IMR-90 (cell line): ENCODE results near the gene SYCE3. TPM values are rescaled to one million over a fixed set of nuclear protein-coding genes. Genes with fewer than 3 reads are reported as not detected.

Experiments
- ATAC-seq: fragments of 200-7000 bp; cut with Tn5 transposase; 2 replicates; pipeline ENCODE4 v1.9.1; 2020; ENCODE audit warnings: low read depth, mild to moderate bottlenecking, moderate library complexity
- BruUV-seq: library from RNA; stranded (reverse); fragments of 400-500 nt; replicated peaks from 2 replicates; lab custom pipeline; 2021; lab: Mats Ljungman, UMichigan
- CTCF ChIA-PET: fragments of 300-600 bp; formaldehyde crosslinking; extraction: SDS; loops from one replicate; lab custom pipeline; 2021; ENCODE audit warnings: antibody characterized with exemption; lab: Yijun Ruan, JAX
- POLR2A ChIA-PET: fragments of 300-600 bp; sonication (Branson Sonifier 250); formaldehyde crosslinking; loops from one replicate; lab custom pipeline; 2022; ENCODE audit warnings: antibody characterized with exemption; ENCODE audit not compliant: unreplicated experiment; lab: Charles Lee
- DNase-seq: peaks from one replicate; pipeline ENCODE4 v3.0.0; 2013
- H2AFZ ChIP-seq: replicated peaks from 2 replicates; pipeline ENCODE3; 2013; ENCODE audit warnings: low read length, mild to moderate bottlenecking; ENCODE audit not compliant: poor library complexity
- H2AK5ac ChIP-seq: 2 replicates; pipeline ENCODE4 v1.6.1; 2013; ENCODE audit warnings: low read depth, low read length, inconsistent platforms
- H2AK9ac ChIP-seq: replicated peaks from 2 replicates; pipeline ENCODE3; 2013; ENCODE audit warnings: mild to moderate bottlenecking, low read depth, low read length, moderate library complexity; ENCODE audit not compliant: poor library complexity
- H2BK120ac ChIP-seq: 2 replicates; pipeline ENCODE4 v1.6.1; 2013; ENCODE audit warnings: low read depth, low read length, inconsistent platforms
- H2BK15ac ChIP-seq: 3 replicates; pipeline ENCODE4 v1.6.1; 2013; ENCODE audit warnings: low read depth, low read length, inconsistent platforms
- H2BK20ac ChIP-seq: 2 replicates; pipeline ENCODE4 v1.6.1; 2013; ENCODE audit warnings: low read depth, mild to moderate bottlenecking, inconsistent platforms, low read length, moderate library complexity
- H2BK5ac ChIP-seq: 2 replicates; pipeline ENCODE4 v1.6.1; 2013; ENCODE audit warnings: mild to moderate bottlenecking, low read depth, low read length, inconsistent platforms; ENCODE audit not compliant: poor library complexity, severe bottlenecking
- H3K14ac ChIP-seq: replicated peaks from 2 replicates; pipeline ENCODE4 v1.6.1; 2013; ENCODE audit warnings: low read depth, low read length, inconsistent platforms
- H3K18ac ChIP-seq: 2 replicates; pipeline ENCODE4 v1.6.1; 2013; ENCODE audit warnings: low read depth, low read length, control low read depth
- H3K23ac ChIP-seq: 2 replicates; pipeline ENCODE4 v1.6.1; 2013; ENCODE audit warnings: low read depth, low read length, inconsistent platforms
- H3K27ac ChIP-seq: 2 replicates; pipeline ENCODE4 v1.5.1; 2013; ENCODE audit warnings: mild to moderate bottlenecking, control low read depth, low read length; ENCODE audit not compliant: insufficient read depth
- H3K27me3 ChIP-seq: 2 replicates; pipeline ENCODE4 v1.6.1; 2013; ENCODE audit warnings: low read length; ENCODE audit not compliant: control insufficient read depth, insufficient read depth
- H3K36me3 ChIP-seq: 2 replicates; pipeline ENCODE4 v1.6.1; 2013; ENCODE audit warnings: low read length, mixed read lengths; ENCODE audit not compliant: control insufficient read depth, insufficient read depth
- H3K4ac ChIP-seq: 2 replicates; pipeline ENCODE4 v1.6.1; 2013; ENCODE audit warnings: low read depth, low read length, inconsistent platforms
- H3K4me1 ChIP-seq: 2 replicates; pipeline ENCODE4 v1.6.1; 2013; ENCODE audit warnings: low read length, mixed read lengths; ENCODE audit not compliant: control insufficient read depth, insufficient read depth
- H3K4me2 ChIP-seq: 2 replicates; pipeline ENCODE4 v1.6.1; 2013; ENCODE audit warnings: low read depth, mild to moderate bottlenecking, control low read depth, low read length, moderate library complexity
- H3K4me3 ChIP-seq: 2 replicates; pipeline ENCODE4 v1.5.1; 2013; ENCODE audit warnings: low read depth, mild to moderate bottlenecking, control low read depth, low read length, moderate library complexity; ENCODE audit not compliant: insufficient read depth
- H3K56ac ChIP-seq: 2 replicates; pipeline ENCODE4 v1.6.1; 2013; ENCODE audit warnings: low read length, inconsistent platforms; ENCODE audit not compliant: insufficient read depth; ENCODE audit errors: extremely low read depth
- H3K79me1 ChIP-seq, 2 experiments: 2 replicates each; pipeline ENCODE4 v1.6.1; 2013; ENCODE audit warnings: low read length in 2 of 2, inconsistent platforms in 1 of 2, low read depth in 1 of 2
- H3K9ac ChIP-seq: 2 replicates; pipeline ENCODE4 v1.6.1; 2013; ENCODE audit warnings: low read depth, low read length, control low read depth
- H3K9me1 ChIP-seq: 2 replicates; pipeline ENCODE4 v1.6.1; 2013; ENCODE audit warnings: low read length, inconsistent platforms; ENCODE audit not compliant: insufficient read depth
- H3K9me3 ChIP-seq: 2 replicates; pipeline ENCODE4 v1.6.1; 2013; ENCODE audit warnings: low read length; ENCODE audit not compliant: control insufficient read depth, insufficient read depth
- H4K20me1 ChIP-seq: 2 replicates; pipeline ENCODE4 v1.6.1; 2013; ENCODE audit warnings: low read length, inconsistent platforms; ENCODE audit not compliant: insufficient read depth
- H4K5ac ChIP-seq: 2 replicates; pipeline ENCODE4 v1.6.1; 2013; ENCODE audit warnings: mild to moderate bottlenecking, low read depth, low read length, control low read depth
- H4K8ac ChIP-seq, 2 experiments: 2 replicates each; pipeline ENCODE4 v1.6.1; 2013; ENCODE audit warnings: low read depth in 2 of 2, low read length in 2 of 2, control low read depth in 1 of 2, inconsistent platforms in 1 of 2
- H4K91ac ChIP-seq: 2 replicates; pipeline ENCODE4 v1.6.1; 2013; ENCODE audit warnings: low read depth, low read length, inconsistent platforms; ENCODE audit not compliant: insufficient read depth
- CEBPB ChIP-seq: IDR thresholded peaks from 2 replicates; pipeline ENCODE4 v1.6.1; 2012; ENCODE audit warnings: low read depth, low read length, improper control_type of control experiment
- RAD21 ChIP-seq: IDR thresholded peaks from 2 replicates; pipeline ENCODE4 v1.6.1; 2012; ENCODE audit warnings: low read length, improper control_type of control experiment
- USF2 ChIP-seq: fragments of 150-350 bp; IDR thresholded peaks from 2 replicates; pipeline ENCODE4 v1.6.1; 2017; ENCODE audit warnings: mild to moderate bottlenecking, antibody characterized with exemption, low read length, low read depth
- WGBS, 2 experiments: methylation state at CpG; one replicate each; pipeline versions ENCODE4 v1.1.5 to v1.1.7; 2013; ENCODE audit warnings: missing lambda C conversion rate in 2 of 2; ENCODE audit not compliant: insufficient read length in 1 of 2; ENCODE audit errors: extremely low coverage in 2 of 2; 5-methylcytosine and 5-hydroxymethylcytosine counted together
- dilution Hi-C: fragments of 300-500 bp; cut with HindIII; formaldehyde crosslinking; loops from one replicate; pipeline ENCODE4 v1.14.3; 2018; ENCODE audit warnings: low sequenced_read_pairs; ENCODE audit not compliant: unreplicated experiment
- in situ Hi-C: fragments of 300-500 bp; cut with MboI; formaldehyde crosslinking; loops from 3 replicates; pipeline ENCODE4 v1.14.3; 2019; ENCODE audit warnings: low sequenced_read_pairs, inconsistent platforms, mixed read lengths
- intact Hi-C: fragments of 100-400 bp; cut with micrococcal nuclease; formaldehyde crosslinking; loops from 2 replicates; pipeline ENCODE4 v1.10.0; 2022
- polyA plus RNA-seq, 3 experiments: library from polyadenylated mRNA; depleted of rRNA; stranded (reverse); fragments of >200 nt; gene quantifications; 2 replicates each; pipeline ENCODE4 v1.2.3, GENCODE V29; 2012; ENCODE audit warnings: low replicate concordance in 1 of 3
- total RNA-seq: library from RNA; depleted of rRNA; stranded (reverse); fragments of >200 nt; gene quantifications from 2 replicates; pipeline ENCODE4 v1.2.3, GENCODE V29; 2012

Gene SYCE3
- total and polyA plus RNA-seq, 2 of the 4 experiments (the other 2 are of a cell fraction), result not detected

- DNase-seq (no peak), ATAC-seq (no peak)
- Histone ChIP-seq H3K27ac (no peak overlapping the region), H3K9me1 (peaks cover 7% of the 10 kb centered on the region), H2BK5ac (no peak overlapping the region), H4K8ac (no peak overlapping the region), H3K23ac (no peak overlapping the region), H3K4me3 (no peak overlapping the region), H3K79me1 (no peaks in the 10 kb centered on the region), H2BK120ac (no peak overlapping the region; the same call in 1 of the 2 replicates), H3K9ac (no peak overlapping the region), H3K4me2 (no peak overlapping the region), H2AK5ac (no peak overlapping the region), H3K36me3 (no peaks in the 10 kb centered on the region), H2AFZ (no peak overlapping the region), H3K14ac (no peak overlapping the region), H2AK9ac (no peak overlapping the region), H3K9me3 (no peaks in the 10 kb centered on the region), H2BK20ac (no peak overlapping the region), H4K91ac (no peak overlapping the region), H3K56ac (no peak overlapping the region), H3K4ac (no peak overlapping the region), H3K4me1 (peaks cover 12% of the 10 kb centered on the region), H4K5ac (no peak overlapping the region), H4K20me1 (no peaks in the 10 kb centered on the region), H2BK15ac (0 out of 3 replicates have a peak overlapping the region, but pooled peaks have one; percentile 70), H3K27me3 (peaks cover 9% of the 10 kb centered on the region), H3K18ac (no peak overlapping the region; the same call in 1 of the 2 replicates)
- dilution Hi-C loops, result no loop called here
- intact Hi-C loops, result no loop called here
- TF ChIP-seq USF2 (no peak), CEBPB (no peak), RAD21 (no peak)
- ChIA-PET CTCF (interaction anchor here (0.6 to 0.9 kb wide), 3 partner anchors 37 to 47 kb away, joined by 3 to 6 read pairs (median 4); no protein-coding TSS in a partner anchor), POLR2A (interaction anchor here (0.7 kb wide), 1 partner anchor 16 kb away, joined by 9 read pairs; no protein-coding TSS in a partner anchor)
- BruUV-seq, result no TSS peak
- in situ Hi-C loops, result no loop called here
- no CpG with 5 or more reads among the region's 10 CpGs for WGBS, 2 experiments
These were observed 22.3 kb downstream of the SYCE3 start for GRCh38 chr22:50540381-50540780.
